Lung (tissue), 12 donors: ENCODE data around the gene BABAM1. TPM values are rescaled to one million over a fixed set of nuclear protein-coding genes. Genes with fewer than 3 reads are reported as not detected.
"Not testable (repeated sequence)": the region's sequence is repeated elsewhere in the genome, so short reads cannot be mapped to it uniquely, and the experiment has no call there.

Experiments
- ATAC-seq: fragments of 200-7000 bp; cut with Tn5 transposase; one replicate; pipeline ENCODE4 v1.9.1; 2020; ENCODE audit warnings: moderate number of reproducible peaks; ENCODE audit not compliant: insufficient read depth, low FRiP score
- DNase-seq, 3 donors: peaks; one replicate each; pipeline ENCODE4 v3.0.0-alpha.2; 2013 to 2017
- H3K27ac ChIP-seq, 2 donors: one replicate each; pipeline ENCODE4 v1.5.1; 2013; ENCODE audit warnings: mild to moderate bottlenecking in 2 of 2, moderate library complexity in 2 of 2, control low read depth in 1 of 2, inconsistent platforms in 1 of 2, low read depth in 1 of 2, low read length in 1 of 2
- H3K27me3 ChIP-seq, 3 donors: one replicate each; pipeline ENCODE4 v1.5.1; 2013; ENCODE audit warnings: low read length in 2 of 3; ENCODE audit not compliant: control insufficient read depth in 3 of 3, insufficient read depth in 3 of 3
- H3K36me3 ChIP-seq, 4 donors: one replicate each; pipeline ENCODE4 v1.5.1; 2013; ENCODE audit warnings: low read length in 4 of 4, mild to moderate bottlenecking in 1 of 4, moderate library complexity in 1 of 4; ENCODE audit not compliant: control insufficient read depth in 4 of 4, insufficient read depth in 4 of 4
- H3K4me1 ChIP-seq, 5 donors: one replicate each; pipeline ENCODE4 v1.5.1; 2013; ENCODE audit warnings: low read length in 5 of 5, mild to moderate bottlenecking in 2 of 5, moderate library complexity in 1 of 5; ENCODE audit not compliant: control insufficient read depth in 5 of 5, insufficient read depth in 5 of 5
- H3K4me3 ChIP-seq: one replicate; pipeline ENCODE4 v1.5.1; 2013; ENCODE audit warnings: mild to moderate bottlenecking, control low read depth, moderate library complexity
- H3K9ac ChIP-seq, 2 donors: one replicate each; pipeline ENCODE4 v1.5.1; 2013; ENCODE audit warnings: low read length in 2 of 2, control low read depth in 1 of 2; ENCODE audit not compliant: insufficient read depth in 1 of 2
- H3K9me3 ChIP-seq, 4 donors: one replicate each; pipeline ENCODE4 v1.5.1; 2013; ENCODE audit warnings: low read length in 3 of 4, mild to moderate bottlenecking in 1 of 4, moderate library complexity in 1 of 4; ENCODE audit not compliant: control insufficient read depth in 4 of 4, insufficient read depth in 3 of 4
- CTCF ChIP-seq: IDR thresholded peaks from 2 replicates; pipeline ENCODE4 v1.5.1; 2012; ENCODE audit warnings: mild to moderate bottlenecking; ENCODE audit errors: control extremely low read depth, extremely low read depth
- WGBS, 2 donors: extraction: QIAGEN DNeasy Blood & Tissue Kit; methylation state at CpG; one replicate each; pipeline ENCODE4 v1.1.7; 2013; 5-methylcytosine and 5-hydroxymethylcytosine counted together
- polyA plus RNA-seq, 2 donors: library from polyadenylated mRNA; stranded (reverse); fragments of 200-250 nt; gene quantifications; one replicate each; pipeline ENCODE4 v1.2.1, GENCODE V29; 2013
- total RNA-seq, 2 donors: library from RNA; depleted of rRNA in 1 of 2; stranded (reverse); fragments of >200 nt in 1 of 2; gene quantifications; one replicate each; pipeline ENCODE4 v1.2.1, GENCODE V29; 2014 to 2021
- donor health status: control.
- donor health status: control.
- donor health status: Bipolar disorder and iron deficiency.
- donor health status: healthy.
- donor health status: DM: yes; HTN: yes; CAD: no.

BABAM1 gene
- total and polyA plus RNA-seq, 4 donors: 52.4 to 75.1 (median 63.4) TPM

- peak within 1 kb of the TSS; percentile 51 to 81 for H3K27ac ChIP-seq
- H3K27me3 ChIP-seq: no peaks in the 10 kb centered on the region
- H3K4me1 ChIP-seq: peaks cover 0 to 6% (median 0%) of the 10 kb centered on the region in 5 donors
- no peak within 1 kb of the TSS for H3K9ac ChIP-seq
- WGBS, 2 donors: 28 to 33% methylated on average over 5 of the region's 5 CpGs
- no peak for TF ChIP-seq CTCF
- no peaks in the 10 kb centered on the region for H3K9me3 ChIP-seq
- peaks cover 0 to 7% (median 1%) of the 10 kb centered on the region in 4 donors for H3K36me3 ChIP-seq
- ATAC-seq (no peak), DNase-seq (peak in 2 of 3 donors; percentile 33 to 59)
- peak within 1 kb of the TSS; percentile 39 for H3K4me3 ChIP-seq
Measured at GRCh38 chr19:17264641-17264979, 2.6 kb upstream of the BABAM1 start, which contains the start of gene USHBP1. TSS of gene USHBP1 (minus strand) at chr19:17264745. CDS start at chr19:17264299, 446 bp downstream.

GRCh38 chr19:17266026-17266425 lies 1.2 kb upstream of the BABAM1 start:
- no peak overlapping the region for H3K27ac ChIP-seq
- H3K4me3 ChIP-seq: no peak overlapping the region
- H3K9me3 ChIP-seq: no peaks in the 10 kb centered on the region
- H3K27me3 ChIP-seq: no peaks in the 10 kb centered on the region
- peaks cover 3 to 10% (median 3%) of the 10 kb centered on the region in 4 donors for H3K36me3 ChIP-seq
- 94 to 95% methylated on average over 7 of the region's 7 CpGs for WGBS, 2 donors
- no peak for DNase-seq
- H3K4me1 ChIP-seq: peaks cover 0 to 6% (median 0%) of the 10 kb centered on the region in 5 donors
- H3K9ac ChIP-seq: no peak overlapping the region
- no peak for TF ChIP-seq CTCF
- ATAC-seq: no peak

GRCh38 chr19:17266589-17266974 lies 661 bp upstream of the BABAM1 start:
- ATAC-seq (no peak), DNase-seq (no peak)
- 57 to 62% methylated on average over 12 of the region's 12 CpGs for WGBS, 2 donors
- H3K9me3 ChIP-seq: no peaks in the 10 kb centered on the region
- peaks cover 0 to 6% (median 0%) of the 10 kb centered on the region in 5 donors for H3K4me1 ChIP-seq
- no peak overlapping the region for H3K9ac ChIP-seq
- no peak overlapping the region for H3K4me3 ChIP-seq
- H3K27me3 ChIP-seq: no peaks in the 10 kb centered on the region
- no peak overlapping the region for H3K27ac ChIP-seq
- H3K36me3 ChIP-seq: peaks cover 3 to 13% (median 8%) of the 10 kb centered on the region in 4 donors
- no peak for TF ChIP-seq CTCF

GRCh38 chr19:17268754-17269153 lies 1.5 kb downstream of the BABAM1 start:
- Histone ChIP-seq H3K4me3 (no peak overlapping the region), H3K27me3 (no peaks in the 10 kb centered on the region), H3K36me3 (peaks cover 3 to 20% (median 12%) of the 10 kb centered on the region in 4 donors), H3K4me1 (peaks cover 0 to 6% (median 0%) of the 10 kb centered on the region in 5 donors), H3K9me3 (no peaks in the 10 kb centered on the region), H3K27ac (no peak overlapping the region), H3K9ac (no peak overlapping the region)
- ATAC-seq (no peak), DNase-seq (no peak)
- no peak for TF ChIP-seq CTCF
- 95 to 96% methylated on average over 13 of the region's 13 CpGs for WGBS, 2 donors

- H3K9me3 ChIP-seq, DNase-seq, H3K4me1 ChIP-seq, H3K4me3 ChIP-seq, H3K27me3 ChIP-seq, H3K27ac ChIP-seq, ATAC-seq, H3K9ac ChIP-seq: not testable (repeated sequence)
- H3K36me3 ChIP-seq: peaks cover 8 to 39% (median 37%) of the 10 kb centered on the region in 4 donors
- WGBS, 2 donors: 98% methylated on average over 3 of the region's 3 CpGs
Measured at GRCh38 chr19:17274892-17275291, 7.6 kb downstream of the BABAM1 start.
